SK-N-SH (cell line): ENCODE measurements around the gene MOCOS.

Experiments
- EP300 ChIP-seq, 2 experiments: IDR thresholded peaks; 2 replicates each; pipeline versions ENCODE4 v1.4.0 to v1.6.1; 2012; ENCODE audit warnings: borderline replicate concordance in 1 of 2, low read depth in 1 of 2, low read length in 1 of 2
- EZH2phosphoT487 ChIP-seq: fragments of 200-600 bp; sonication (generic); IDR thresholded peaks from 2 replicates; pipeline ENCODE4 v1.6.1; 2017; ENCODE audit warnings: low read depth, mixed run types, mild to moderate bottlenecking, antibody characterized with exemption, moderate library complexity, borderline replicate concordance
- FOXJ3 ChIP-seq: sonication (generic); formaldehyde crosslinking; IDR thresholded peaks from 2 replicates; pipeline ENCODE4 v1.5.1; 2020; ENCODE audit warnings: mild to moderate bottlenecking, missing genetic modification reagents
- NRF1 ChIP-seq: IDR thresholded peaks from 2 replicates; pipeline ENCODE4 v1.6.1; 2012; ENCODE audit warnings: low read depth, mild to moderate bottlenecking, low read length
- SMC3 ChIP-seq: IDR thresholded peaks from 2 replicates; pipeline ENCODE4 v1.6.1; 2012; ENCODE audit warnings: low read depth, low read length, improper control_type of control experiment
- TAF1 ChIP-seq: IDR thresholded peaks from 2 replicates; pipeline ENCODE4 v1.6.1; 2012; ENCODE audit warnings: low read depth, mild to moderate bottlenecking, low read length, moderate library complexity, borderline replicate concordance
- YY1 ChIP-seq: IDR thresholded peaks from 2 replicates; pipeline ENCODE4 v1.4.0; 2012; ENCODE audit warnings: low read depth, mild to moderate bottlenecking
- TF ChIP-seq, protein P1 (sequence below): fragments of 200-600 bp; sonication (generic); IDR thresholded peaks from 2 replicates; pipeline ENCODE4 v1.6.1; 2017; ENCODE audit warnings: antibody characterized with exemption, mild to moderate bottlenecking, moderate library complexity
- TF ChIP-seq, protein P2 (sequence below): IDR thresholded peaks from 2 replicates; pipeline ENCODE4 v1.4.0; 2012; ENCODE audit warnings: low read depth

DNA sequence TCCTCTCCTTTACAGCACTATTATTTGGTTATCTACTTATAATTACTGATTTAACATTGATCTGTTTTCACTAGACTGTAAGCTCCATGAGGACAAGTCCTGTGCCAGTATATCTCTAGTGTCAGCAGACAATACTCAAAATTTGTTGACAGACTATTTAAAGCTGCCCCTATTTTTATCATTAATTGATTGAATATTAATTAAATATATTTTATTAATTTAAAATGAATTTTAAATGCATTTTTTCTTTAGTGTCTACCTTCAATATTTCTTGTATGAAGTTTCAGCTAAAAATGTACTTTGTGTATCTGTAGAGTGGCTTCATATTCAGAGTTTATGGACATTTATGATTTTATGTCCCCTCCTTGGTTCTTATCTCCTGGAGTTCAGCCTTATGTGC lies 83.9 kb downstream of the MOCOS start:
- TF ChIP-seq EP300 (IDR thresholded peaks at IDR 0.05; ENCODE audit: borderline replicate concordance in 1 of 2, low read depth in 1 of 2, low read length in 1 of 2) (no peak), YY1 (no peak), EZH2phosphoT487 (no peak), FOXJ3 (CRISPR knock-in tag) (no peak), SMC3 (no peak), TAF1 (no peak), NRF1 (no peak)
- TF ChIP-seq, protein P1, sequence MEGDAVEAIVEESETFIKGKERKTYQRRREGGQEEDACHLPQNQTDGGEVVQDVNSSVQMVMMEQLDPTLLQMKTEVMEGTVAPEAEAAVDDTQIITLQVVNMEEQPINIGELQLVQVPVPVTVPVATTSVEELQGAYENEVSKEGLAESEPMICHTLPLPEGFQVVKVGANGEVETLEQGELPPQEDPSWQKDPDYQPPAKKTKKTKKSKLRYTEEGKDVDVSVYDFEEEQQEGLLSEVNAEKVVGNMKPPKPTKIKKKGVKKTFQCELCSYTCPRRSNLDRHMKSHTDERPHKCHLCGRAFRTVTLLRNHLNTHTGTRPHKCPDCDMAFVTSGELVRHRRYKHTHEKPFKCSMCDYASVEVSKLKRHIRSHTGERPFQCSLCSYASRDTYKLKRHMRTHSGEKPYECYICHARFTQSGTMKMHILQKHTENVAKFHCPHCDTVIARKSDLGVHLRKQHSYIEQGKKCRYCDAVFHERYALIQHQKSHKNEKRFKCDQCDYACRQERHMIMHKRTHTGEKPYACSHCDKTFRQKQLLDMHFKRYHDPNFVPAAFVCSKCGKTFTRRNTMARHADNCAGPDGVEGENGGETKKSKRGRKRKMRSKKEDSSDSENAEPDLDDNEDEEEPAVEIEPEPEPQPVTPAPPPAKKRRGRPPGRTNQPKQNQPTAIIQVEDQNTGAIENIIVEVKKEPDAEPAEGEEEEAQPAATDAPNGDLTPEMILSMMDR: no peak
- TF ChIP-seq, protein P2, sequence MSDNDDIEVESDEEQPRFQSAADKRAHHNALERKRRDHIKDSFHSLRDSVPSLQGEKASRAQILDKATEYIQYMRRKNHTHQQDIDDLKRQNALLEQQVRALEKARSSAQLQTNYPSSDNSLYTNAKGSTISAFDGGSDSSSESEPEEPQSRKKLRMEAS: no peak
